GM21528 (cell line): Measurements from ENCODE around the gene BICRAL.
"Not testable (repeated sequence)": the region's sequence is repeated elsewhere in the genome, so short reads cannot be mapped to it uniquely, and the experiment has no call there.

Source experiments
- ATAC-seq: cut with Tn5 transposase; IDR thresholded peaks from one replicate; pipeline ENCODE4 v1.9.1; 2021; ENCODE audit warnings: mild to moderate bottlenecking, moderate library complexity; ENCODE audit not compliant: unreplicated experiment, low FRiP score

The BICRAL gene

GRCh38 chr6:42888201-42888600, 106.3 kb downstream of the BICRAL start:
- not testable (repeated sequence) for ATAC-seq

- no peak for ATAC-seq
These were observed 108.0 kb downstream of the BICRAL start for GRCh38 chr6:42889815-42890214.

- peak; percentile 95 for ATAC-seq
These were observed 108.7 kb downstream of the BICRAL start for GRCh38 chr6:42890311-42891198.

- no peak for ATAC-seq
These were observed 109.4 kb downstream of the BICRAL start for GRCh38 chr6:42891199-42891722.

GRCh38 chr6:42894041-42894828, 112.4 kb downstream of the BICRAL start:
- not testable (repeated sequence) for ATAC-seq

- no peak for ATAC-seq
These were observed 114.4 kb downstream of the BICRAL start for GRCh38 chr6:42896178-42896719.

- ATAC-seq: no peak
These were observed 117.1 kb downstream of the BICRAL start for GRCh38 chr6:42898891-42899361.

- ATAC-seq: no peak
These were observed 118.0 kb downstream of the BICRAL start for GRCh38 chr6:42899871-42900270.

GRCh38 chr6:42901538-42901957, 119.7 kb downstream of the BICRAL start:
- ATAC-seq: no peak

- not testable (repeated sequence) for ATAC-seq
These were observed 120.8 kb downstream of the BICRAL start for GRCh38 chr6:42902429-42903263.

- ATAC-seq: no peak
These were observed 122.6 kb downstream of the BICRAL start for GRCh38 chr6:42904467-42904866.

- no peak for ATAC-seq
These were observed 125.5 kb downstream of the BICRAL start for GRCh38 chr6:42907336-42907735.

- no peak for ATAC-seq
These were observed 128.0 kb downstream of the BICRAL start for GRCh38 chr6:42909835-42910234.

GRCh38 chr6:42911171-42912021, 129.5 kb downstream of the BICRAL start:
- ATAC-seq: no peak

GRCh38 chr6:42914546-42914945, 132.7 kb downstream of the BICRAL start:
- ATAC-seq: no peak

- ATAC-seq: no peak
These were observed 133.9 kb downstream of the BICRAL start, which contains the start of gene PTCRA for GRCh38 chr6:42915732-42916131. Gene PTCRA (plus strand): TSS chr6:42916053. CDS start chr6:42916070, 17 bp downstream.

- ATAC-seq: no peak
These were observed 134.4 kb downstream of the BICRAL start for GRCh38 chr6:42916288-42916687.
